Activated CD8-positive, alpha-beta memory T cell treated with anti-CD3 and anti-CD28 coated beads for 36 hours (primary cell): ENCODE data around the gene HLX. TPM values are rescaled to one million over a fixed set of nuclear protein-coding genes. Genes with fewer than 3 reads are reported as not detected.

Source experiments
- CTCF ChIA-PET: fragments of 350-600 bp; sonication (Branson Sonifier 250); formaldehyde crosslinking; loops from one replicate; lab custom pipeline; 2021; ENCODE audit warnings: antibody characterized with exemption; lab: Charles Lee
- POLR2A ChIA-PET: fragments of 350-600 bp; sonication (Branson Sonifier 250); formaldehyde crosslinking; loops from one replicate; lab custom pipeline; 2021; ENCODE audit warnings: antibody characterized with exemption; lab: Charles Lee
- total RNA-seq, 2 experiments: library from RNA; stranded (reverse); gene quantifications; one replicate each; pipeline ENCODE4 v1.2.3, GENCODE V29; 2021

HLX gene
- total RNA-seq, 2 experiments from 2014 or later = not detected

GRCh38 chr1:220880362-220880670 is 1.1 kb downstream of the HLX start:
- CTCF ChIA-PET = no interaction called here

GRCh38 chr1:220880726-220881506 is 1.7 kb downstream of the HLX start:
- ChIA-PET POLR2A (no interaction called here), CTCF (no interaction called here)

More at GRCh38 chr1:220880362-220880670, 1.1 kb downstream of the HLX start:
- POLR2A ChIA-PET = no interaction called here

- POLR2A ChIA-PET = no interaction called here
- CTCF ChIA-PET = no interaction called here
Measured at GRCh38 chr1:220882061-220882891, 3.0 kb downstream of the HLX start.

GRCh38 chr1:220884109-220884980 is 5.1 kb downstream of the HLX start:
- ChIA-PET CTCF (interaction anchor here (0.9 kb wide), 1 partner anchor 10 kb away, joined by 3 read pairs; no protein-coding TSS in a partner anchor), POLR2A (no interaction called here)

- ChIA-PET POLR2A (no interaction called here), CTCF (interaction anchor here (0.9 kb wide), 1 partner anchor 10 kb away, joined by 3 read pairs; no protein-coding TSS in a partner anchor)
Measured at GRCh38 chr1:220884981-220885918, 6.0 kb downstream of the HLX start.

- ChIA-PET CTCF (no interaction called here), POLR2A (no interaction called here)
Measured at GRCh38 chr1:220885971-220886370, 6.7 kb downstream of the HLX start.

GRCh38 chr1:220886470-220887201 is 7.4 kb downstream of the HLX start:
- CTCF ChIA-PET = no interaction called here

GRCh38 chr1:220887202-220887519 is 7.9 kb downstream of the HLX start:
- POLR2A ChIA-PET = no interaction called here
- CTCF ChIA-PET = no interaction called here

More at GRCh38 chr1:220886470-220887201, 7.4 kb downstream of the HLX start:
- POLR2A ChIA-PET = no interaction called here

GRCh38 chr1:220887520-220888416 is 8.5 kb downstream of the HLX start:
- ChIA-PET CTCF (no interaction called here), POLR2A (no interaction called here)

GRCh38 chr1:220888417-220888986 is 9.3 kb downstream of the HLX start:
- ChIA-PET CTCF (no interaction called here), POLR2A (no interaction called here)

GRCh38 chr1:220889333-220889732 is 10.1 kb downstream of the HLX start:
- POLR2A ChIA-PET = no interaction called here
- CTCF ChIA-PET = no interaction called here

GRCh38 chr1:220889848-220890287 is 10.6 kb downstream of the HLX start:
- ChIA-PET CTCF (no interaction called here), POLR2A (no interaction called here)

- POLR2A ChIA-PET = no interaction called here
- CTCF ChIA-PET = no interaction called here
Measured at GRCh38 chr1:220890602-220891001, 11.4 kb downstream of the HLX start.

- CTCF ChIA-PET = no interaction called here
- POLR2A ChIA-PET = no interaction called here
Measured at GRCh38 chr1:220891224-220892085, 12.2 kb downstream of the HLX start.

- ChIA-PET CTCF (no interaction called here), POLR2A (no interaction called here)
Measured at GRCh38 chr1:220892086-220892376, 12.8 kb downstream of the HLX start.

GRCh38 chr1:220892997-220893700 is 13.9 kb downstream of the HLX start:
- POLR2A ChIA-PET = no interaction called here
- CTCF ChIA-PET = no interaction called here
